ENCODE results near the gene GRIFIN. TPM values are rescaled to one million over a fixed set of nuclear protein-coding genes. Genes with fewer than 3 reads are reported as not detected.

Gene GRIFIN
- total and polyA plus RNA-seq, 7 donors = not detected

DNA sequence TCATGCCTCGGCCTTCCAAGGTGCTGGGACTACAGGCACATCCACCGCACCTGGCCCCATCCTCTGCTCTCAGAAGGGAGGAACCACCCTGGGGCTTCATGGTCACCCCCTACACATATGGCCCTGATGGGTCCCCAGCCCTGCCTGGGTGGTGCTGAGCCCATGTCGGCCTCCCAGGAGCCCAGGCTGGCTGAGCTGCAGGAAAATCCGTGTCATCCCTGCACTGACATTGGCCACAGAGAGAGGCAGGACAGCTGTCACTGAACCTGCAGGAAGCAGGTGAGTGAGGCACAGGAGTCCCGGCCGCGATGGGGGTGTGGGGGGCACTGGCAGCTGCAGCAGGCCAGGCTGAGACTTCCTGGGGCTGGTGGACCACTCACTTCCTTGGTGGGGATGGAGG is 8.0 kb downstream of the GRIFIN start:
- TF ChIP-seq, protein P1, sequence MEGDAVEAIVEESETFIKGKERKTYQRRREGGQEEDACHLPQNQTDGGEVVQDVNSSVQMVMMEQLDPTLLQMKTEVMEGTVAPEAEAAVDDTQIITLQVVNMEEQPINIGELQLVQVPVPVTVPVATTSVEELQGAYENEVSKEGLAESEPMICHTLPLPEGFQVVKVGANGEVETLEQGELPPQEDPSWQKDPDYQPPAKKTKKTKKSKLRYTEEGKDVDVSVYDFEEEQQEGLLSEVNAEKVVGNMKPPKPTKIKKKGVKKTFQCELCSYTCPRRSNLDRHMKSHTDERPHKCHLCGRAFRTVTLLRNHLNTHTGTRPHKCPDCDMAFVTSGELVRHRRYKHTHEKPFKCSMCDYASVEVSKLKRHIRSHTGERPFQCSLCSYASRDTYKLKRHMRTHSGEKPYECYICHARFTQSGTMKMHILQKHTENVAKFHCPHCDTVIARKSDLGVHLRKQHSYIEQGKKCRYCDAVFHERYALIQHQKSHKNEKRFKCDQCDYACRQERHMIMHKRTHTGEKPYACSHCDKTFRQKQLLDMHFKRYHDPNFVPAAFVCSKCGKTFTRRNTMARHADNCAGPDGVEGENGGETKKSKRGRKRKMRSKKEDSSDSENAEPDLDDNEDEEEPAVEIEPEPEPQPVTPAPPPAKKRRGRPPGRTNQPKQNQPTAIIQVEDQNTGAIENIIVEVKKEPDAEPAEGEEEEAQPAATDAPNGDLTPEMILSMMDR (IDR thresholded peaks at IDR 0.05) = no peak
- TF ChIP-seq EP300 (IDR thresholded peaks at IDR 0.05) (no peak), POLR2A (IDR thresholded peaks at IDR 0.05) (no peak), POLR2AphosphoS5 (IDR thresholded peaks at IDR 0.05) (no peak)
- no peak for DNase-seq
- no peaks in the 10 kb centered on the region for H3K9me3 ChIP-seq
- no peak overlapping the region for H3K27ac ChIP-seq
- H3K4me1 ChIP-seq = peaks cover 0 to 12% (median 8%) of the 10 kb centered on the region in 4 donors
- no peaks in the 10 kb centered on the region for H3K36me3 ChIP-seq
- WGBS, 2 donors = 75 to 79% methylated on average over 7 of the region's 7 CpGs
- peaks cover 0 to 11% (median 5%) of the 10 kb centered on the region in 3 donors for H3K27me3 ChIP-seq
- no peak overlapping the region for H3K4me3 ChIP-seq
- intact Hi-C loops (cut with DNase I) = no loop called here

- intact Hi-C loops (cut with DNase I) = no loop called here
- Histone ChIP-seq H3K4me1 (peaks cover 0 to 12% (median 8%) of the 10 kb centered on the region in 4 donors), H3K27ac (no peak overlapping the region), H3K27me3 (peaks cover 0 to 9% (median 2%) of the 10 kb centered on the region in 3 donors), H3K36me3 (no peaks in the 10 kb centered on the region), H3K4me3 (no peak overlapping the region), H3K9me3 (no peaks in the 10 kb centered on the region)
- TF ChIP-seq, protein P1 (IDR thresholded peaks at IDR 0.05) = no peak
- no peak for TF ChIP-seq EP300 (IDR thresholded peaks at IDR 0.05)
- TF ChIP-seq POLR2A (IDR thresholded peaks at IDR 0.05) = no peak
- no peak for TF ChIP-seq POLR2AphosphoS5 (IDR thresholded peaks at IDR 0.05)
- DNase-seq = no peak
- WGBS, 2 donors = 90 to 95% methylated on average over 10 of the region's 10 CpGs
These were observed 9.5 kb downstream of the GRIFIN start for GRCh38 chr7:2466675-2467074.

DNA sequence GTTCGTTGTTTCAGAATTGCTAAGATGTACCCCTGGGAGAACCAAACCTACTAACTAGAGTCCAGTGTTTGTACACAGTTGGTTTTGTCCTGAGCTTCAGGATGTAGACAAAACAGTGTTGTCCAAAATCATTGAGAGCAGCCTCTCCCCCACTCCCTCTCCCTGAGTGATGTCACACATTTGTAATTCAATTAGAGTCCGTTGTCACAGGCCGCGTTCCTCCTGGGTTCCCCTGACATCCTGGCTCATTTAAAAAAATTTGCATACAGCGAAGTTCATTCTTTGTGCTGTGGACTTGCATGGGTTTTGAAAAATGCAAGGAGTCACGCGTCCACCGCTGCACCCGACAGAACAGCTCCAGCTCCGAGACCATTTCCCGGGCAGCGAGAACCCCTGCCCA is 10.3 kb downstream of the GRIFIN start:
- TF ChIP-seq POLR2A (IDR thresholded peaks at IDR 0.05) (no peak), POLR2AphosphoS5 (IDR thresholded peaks at IDR 0.05) (no peak), EP300 (IDR thresholded peaks at IDR 0.05) (no peak)
- TF ChIP-seq, protein P1 (IDR thresholded peaks at IDR 0.05) = no peak
- intact Hi-C loops (cut with DNase I) = no loop called here

DNA sequence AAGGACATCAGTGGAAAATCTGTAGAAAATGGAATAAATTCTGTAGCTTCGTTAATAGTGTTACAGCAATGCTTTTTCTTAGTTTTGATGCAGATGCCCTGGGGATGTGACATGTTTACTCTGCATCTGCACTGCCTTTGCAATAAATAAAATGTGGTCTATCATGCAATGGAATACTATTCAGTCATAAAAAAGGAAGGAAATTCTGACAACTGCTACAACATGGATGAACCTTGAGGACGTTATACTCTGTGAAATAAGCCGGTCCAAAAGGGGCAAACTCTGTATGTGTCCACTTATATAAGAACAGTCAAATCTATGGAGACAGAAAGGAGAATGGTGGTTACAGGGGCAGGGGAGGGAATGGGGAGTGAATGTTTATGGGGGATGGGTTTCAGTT is 13.5 kb downstream of the GRIFIN start:
- intact Hi-C loops (cut with DNase I) = no loop called here
- Histone ChIP-seq H3K27me3 (no peaks in the 10 kb centered on the region), H3K36me3 (no peaks in the 10 kb centered on the region), H3K9me3 (no peaks in the 10 kb centered on the region), H3K4me1 (no peaks in the 10 kb centered on the region), H3K27ac (no peak overlapping the region), H3K4me3 (no peak overlapping the region)
- TF ChIP-seq POLR2AphosphoS5 (IDR thresholded peaks at IDR 0.05) (no peak), EP300 (IDR thresholded peaks at IDR 0.05) (no peak), POLR2A (IDR thresholded peaks at IDR 0.05) (no peak)
- TF ChIP-seq, protein P1 (IDR thresholded peaks at IDR 0.05) = no peak
- no peak for DNase-seq
- 84 to 86% methylated on average over 3 of the region's 3 CpGs for WGBS, 2 donors

More for the DNA sequence above, 10.3 kb downstream of the GRIFIN start:
- Histone ChIP-seq H3K9me3 (no peaks in the 10 kb centered on the region), H3K36me3 (no peaks in the 10 kb centered on the region), H3K27ac (no peak overlapping the region), H3K27me3 (peaks cover 0 to 9% (median 0%) of the 10 kb centered on the region in 3 donors), H3K4me3 (no peak overlapping the region), H3K4me1 (peaks cover 0 to 9% (median 8%) of the 10 kb centered on the region in 4 donors)
- 80 to 86% methylated on average over 12 of the region's 12 CpGs for WGBS, 2 donors
- DNase-seq = no peak

Measured in sigmoid colon (tissue), 7 donors.